Measurements from ENCODE around the gene SLC50A1.

Gene SLC50A1

GRCh38 chr1:155135415-155136028, at the start of gene SLC50A1:
TSS of gene SLC50A1 (plus strand) at chr1:155135852. CDS start at chr1:155135912, 60 bp downstream.
- peak within 1 kb of the TSS; percentile 88 for H3K4me3 ChIP-seq (ENCODE audit: low read length)
- TF ChIP-seq ZNF274 (IDR thresholded peaks at IDR 0.05; ENCODE audit: low read depth, low read length), result no peak

DNA sequence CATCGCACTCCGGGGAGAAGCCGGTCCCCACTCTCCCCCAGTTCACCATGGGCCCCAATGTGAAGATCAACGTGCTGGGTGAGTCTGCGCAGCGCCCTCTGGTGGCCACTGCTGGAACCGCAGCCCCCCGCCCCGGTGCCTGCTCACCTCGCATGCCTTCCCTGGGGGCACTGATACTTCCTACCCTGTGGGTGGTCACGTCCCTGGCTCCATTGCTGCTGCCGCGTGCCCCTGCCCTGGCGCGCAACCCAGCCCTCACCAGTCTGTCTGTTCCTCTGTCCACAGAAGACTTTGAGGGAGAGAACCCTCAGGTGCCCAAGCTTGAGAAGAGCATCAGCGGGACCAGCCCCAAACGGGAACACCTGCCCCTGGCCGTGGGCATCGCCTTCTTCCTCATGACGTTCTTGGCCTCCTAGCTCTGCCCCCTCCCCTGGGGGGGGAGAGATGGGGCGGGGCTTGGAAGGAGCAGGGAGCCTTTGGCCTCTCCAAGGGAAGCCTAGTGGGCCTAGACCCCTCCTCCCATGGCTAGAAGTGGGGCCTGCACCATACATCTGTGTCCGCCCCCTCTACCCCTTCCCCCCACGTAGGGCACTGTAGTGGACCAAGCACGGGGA, 49.4 kb upstream of the SLC50A1 start:
- H3K4me3 ChIP-seq (ENCODE audit: low read length), result no peak overlapping the region
- no peak for TF ChIP-seq ZNF274 (IDR thresholded peaks at IDR 0.05; ENCODE audit: low read depth, low read length)

- H3K4me3 ChIP-seq (ENCODE audit: low read length), result no peak overlapping the region
- TF ChIP-seq ZNF274 (IDR thresholded peaks at IDR 0.05; ENCODE audit: low read depth, low read length), result no peak
Observed at GRCh38 chr1:155086856-155087535, 48.7 kb upstream of the SLC50A1 start.

DNA sequence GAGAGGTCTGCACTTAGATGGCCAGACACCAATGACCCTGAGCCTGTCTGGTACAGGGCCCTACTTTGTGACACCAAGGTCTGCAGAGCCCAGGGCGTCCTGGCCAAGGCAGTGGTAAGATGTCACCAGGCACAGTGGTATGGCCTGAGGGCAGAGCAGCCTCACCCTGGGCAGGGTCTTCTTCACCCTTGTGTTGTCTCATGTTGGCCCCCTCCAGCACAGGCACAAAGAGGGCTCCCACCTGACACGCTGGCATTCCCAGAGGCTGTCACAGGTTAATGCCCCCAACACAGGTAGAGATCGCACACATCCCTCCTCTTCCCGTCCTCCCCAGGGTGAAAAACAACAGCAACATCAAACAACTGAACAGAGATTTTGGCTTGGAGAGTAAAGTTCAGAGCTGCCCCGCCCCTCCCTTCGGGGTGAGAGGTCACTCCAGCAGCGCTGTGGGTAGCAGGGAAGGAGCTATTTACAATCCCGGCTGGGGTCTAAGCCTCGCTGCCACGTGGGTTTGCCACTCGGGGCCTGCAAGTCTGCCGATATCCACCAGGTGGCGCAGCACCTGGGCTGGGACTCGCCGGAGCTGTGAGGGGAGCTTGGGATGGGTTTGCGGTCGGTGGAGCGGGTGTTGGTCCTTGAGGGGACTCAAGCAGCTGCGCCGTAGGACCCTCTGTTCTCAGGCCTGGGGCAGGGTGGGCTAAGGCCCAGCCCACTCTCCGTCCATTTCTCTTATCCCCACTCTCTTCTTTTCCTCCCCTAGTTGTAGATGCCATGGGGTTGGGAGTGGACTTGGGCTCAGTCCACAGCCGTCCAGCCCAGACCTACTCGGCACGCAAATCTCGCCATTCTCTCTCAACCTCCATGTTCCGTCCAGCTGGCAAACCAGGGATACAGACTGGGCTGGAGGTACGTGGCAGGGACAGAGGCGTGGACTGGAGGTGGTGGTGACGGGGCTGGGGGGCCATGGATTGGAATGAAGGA, 44.3 kb upstream of the SLC50A1 start:
- TF ChIP-seq ZNF274 (IDR thresholded peaks at IDR 0.05; ENCODE audit: low read depth, low read length), result no peak
- no peak overlapping the region for H3K4me3 ChIP-seq (ENCODE audit: low read length)

DNA sequence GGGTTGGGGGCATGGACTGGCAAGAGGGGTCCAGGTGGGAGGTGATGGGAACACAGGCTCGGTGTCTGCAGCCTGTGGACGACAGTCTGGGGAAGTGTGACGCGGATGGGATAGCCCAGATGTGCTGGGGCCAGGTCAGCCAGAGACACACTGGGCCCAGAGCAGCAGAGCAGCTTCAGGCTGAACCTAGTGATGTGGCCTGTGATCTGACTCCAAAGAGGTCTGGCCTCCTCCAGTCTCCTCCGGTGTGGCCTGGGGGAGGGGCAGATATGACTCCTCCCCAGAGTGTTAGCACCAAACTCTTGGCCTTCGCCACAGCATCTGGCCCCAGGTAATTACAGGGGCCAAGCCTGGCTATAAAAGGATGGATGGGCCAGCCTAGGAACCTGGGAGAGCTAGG, 43.5 kb upstream of the SLC50A1 start:
- TF ChIP-seq ZNF274 (IDR thresholded peaks at IDR 0.05; ENCODE audit: low read depth, low read length), result no peak
- no peak overlapping the region for H3K4me3 ChIP-seq (ENCODE audit: low read length)

GRCh38 chr1:155092641-155093040, 43.0 kb upstream of the SLC50A1 start:
- TF ChIP-seq ZNF274 (IDR thresholded peaks at IDR 0.05; ENCODE audit: low read depth, low read length), result no peak
- H3K4me3 ChIP-seq (ENCODE audit: low read length), result no peak overlapping the region

GRCh38 chr1:155093911-155094621, 41.6 kb upstream of the SLC50A1 start:
- TF ChIP-seq ZNF274 (IDR thresholded peaks at IDR 0.05; ENCODE audit: low read depth, low read length), result no peak
- no peak overlapping the region for H3K4me3 ChIP-seq (ENCODE audit: low read length)

GRCh38 chr1:155094622-155094948, 41.1 kb upstream of the SLC50A1 start:
- no peak overlapping the region for H3K4me3 ChIP-seq (ENCODE audit: low read length)
- no peak for TF ChIP-seq ZNF274 (IDR thresholded peaks at IDR 0.05; ENCODE audit: low read depth, low read length)

GRCh38 chr1:155099331-155099730, 36.3 kb upstream of the SLC50A1 start:
- no peak overlapping the region for H3K4me3 ChIP-seq (ENCODE audit: low read length)
- TF ChIP-seq ZNF274 (IDR thresholded peaks at IDR 0.05; ENCODE audit: low read depth, low read length), result no peak

GRCh38 chr1:155103325-155103724, 32.3 kb upstream of the SLC50A1 start:
- H3K4me3 ChIP-seq (ENCODE audit: low read length), result no peak overlapping the region
- TF ChIP-seq ZNF274 (IDR thresholded peaks at IDR 0.05; ENCODE audit: low read depth, low read length), result no peak

GRCh38 chr1:155104605-155105534, 30.8 kb upstream of the SLC50A1 start:
- TF ChIP-seq ZNF274 (IDR thresholded peaks at IDR 0.05; ENCODE audit: low read depth, low read length), result no peak
- no peak overlapping the region for H3K4me3 ChIP-seq (ENCODE audit: low read length)

- no peak for TF ChIP-seq ZNF274 (IDR thresholded peaks at IDR 0.05; ENCODE audit: low read depth, low read length)
- no peak overlapping the region for H3K4me3 ChIP-seq (ENCODE audit: low read length)
Observed at GRCh38 chr1:155105604-155106011, 30.0 kb upstream of the SLC50A1 start.

- no peak for TF ChIP-seq ZNF274 (IDR thresholded peaks at IDR 0.05; ENCODE audit: low read depth, low read length)
Observed at GRCh38 chr1:155106862-155107261, 28.8 kb upstream of the SLC50A1 start.

More at GRCh38 chr1:155106862-155107261, 28.8 kb upstream of the SLC50A1 start:
- no peak overlapping the region for H3K4me3 ChIP-seq (ENCODE audit: low read length)
